Ectodermal cell (in vitro differentiated cells): ENCODE measurements around the gene CSAG2.
"Not testable (repeated sequence)": the region's sequence is repeated elsewhere in the genome, so short reads cannot be mapped to it uniquely, and the experiment has no call there.

Source experiments
- H3K27ac ChIP-seq: 2 replicates; pipeline ENCODE4 v1.7.0; 2013; ENCODE audit warnings: mild to moderate bottlenecking, low read depth, low read length; ENCODE audit not compliant: insufficient read depth, poor library complexity, severe bottlenecking
- H3K27me3 ChIP-seq: 2 replicates; pipeline ENCODE4 v1.7.0; 2013; ENCODE audit warnings: mild to moderate bottlenecking, low read length; ENCODE audit not compliant: insufficient read depth, control insufficient read depth, poor library complexity, severe bottlenecking
- H3K36me3 ChIP-seq: one replicate; pipeline ENCODE4 v1.7.0; 2013; ENCODE audit warnings: low read length; ENCODE audit not compliant: control insufficient read depth, insufficient read depth
- H3K4me1 ChIP-seq: one replicate; pipeline ENCODE4 v1.7.0; 2013; ENCODE audit warnings: low read length; ENCODE audit not compliant: control insufficient read depth, insufficient read depth
- H3K4me3 ChIP-seq: 2 replicates; pipeline ENCODE4 v1.7.0; 2013; ENCODE audit warnings: low read depth, low read length, control low read depth; ENCODE audit not compliant: insufficient read depth
- H3K9me3 ChIP-seq: 2 replicates; pipeline ENCODE4 v1.7.0; 2013; ENCODE audit warnings: mild to moderate bottlenecking, low read length, moderate library complexity; ENCODE audit not compliant: control insufficient read depth
- WGBS, 2 experiments: methylation state at CpG; one replicate each; pipeline ENCODE4 v1.1.7; 2013; ENCODE audit warnings: missing lambda C conversion rate in 2 of 2; 5-methylcytosine and 5-hydroxymethylcytosine counted together

Gene CSAG2

DNA sequence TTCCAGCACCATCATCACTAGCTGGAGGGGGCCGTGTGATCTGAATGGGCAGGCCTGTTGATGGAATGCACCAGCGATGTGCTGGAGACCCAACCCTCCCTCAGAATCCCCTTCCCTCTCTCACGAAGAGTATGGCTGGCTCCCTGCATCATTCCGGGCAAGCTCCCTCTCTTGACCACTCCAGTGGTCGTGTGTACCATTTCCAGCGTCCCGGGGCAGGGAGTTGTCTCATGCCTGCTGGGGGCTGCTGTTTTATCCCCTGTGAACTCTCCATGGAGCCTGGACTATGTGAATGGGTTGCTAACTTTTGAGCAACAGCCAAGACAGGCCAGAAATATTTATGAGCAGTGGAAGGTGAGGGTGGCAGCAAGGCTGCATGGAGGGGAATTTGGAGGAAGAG is 16.3 kb upstream of the CSAG2 start:
- WGBS, 2 experiments, result 65 to 74% methylated on average over 7 of the region's 7 CpGs
- H3K36me3 ChIP-seq, result no peaks in the 10 kb centered on the region
- no peak overlapping the region for H3K27ac ChIP-seq
- no peaks in the 10 kb centered on the region for H3K27me3 ChIP-seq
- no peaks in the 10 kb centered on the region for H3K4me1 ChIP-seq
- H3K4me3 ChIP-seq, result no peak overlapping the region
- no peaks in the 10 kb centered on the region for H3K9me3 ChIP-seq

DNA sequence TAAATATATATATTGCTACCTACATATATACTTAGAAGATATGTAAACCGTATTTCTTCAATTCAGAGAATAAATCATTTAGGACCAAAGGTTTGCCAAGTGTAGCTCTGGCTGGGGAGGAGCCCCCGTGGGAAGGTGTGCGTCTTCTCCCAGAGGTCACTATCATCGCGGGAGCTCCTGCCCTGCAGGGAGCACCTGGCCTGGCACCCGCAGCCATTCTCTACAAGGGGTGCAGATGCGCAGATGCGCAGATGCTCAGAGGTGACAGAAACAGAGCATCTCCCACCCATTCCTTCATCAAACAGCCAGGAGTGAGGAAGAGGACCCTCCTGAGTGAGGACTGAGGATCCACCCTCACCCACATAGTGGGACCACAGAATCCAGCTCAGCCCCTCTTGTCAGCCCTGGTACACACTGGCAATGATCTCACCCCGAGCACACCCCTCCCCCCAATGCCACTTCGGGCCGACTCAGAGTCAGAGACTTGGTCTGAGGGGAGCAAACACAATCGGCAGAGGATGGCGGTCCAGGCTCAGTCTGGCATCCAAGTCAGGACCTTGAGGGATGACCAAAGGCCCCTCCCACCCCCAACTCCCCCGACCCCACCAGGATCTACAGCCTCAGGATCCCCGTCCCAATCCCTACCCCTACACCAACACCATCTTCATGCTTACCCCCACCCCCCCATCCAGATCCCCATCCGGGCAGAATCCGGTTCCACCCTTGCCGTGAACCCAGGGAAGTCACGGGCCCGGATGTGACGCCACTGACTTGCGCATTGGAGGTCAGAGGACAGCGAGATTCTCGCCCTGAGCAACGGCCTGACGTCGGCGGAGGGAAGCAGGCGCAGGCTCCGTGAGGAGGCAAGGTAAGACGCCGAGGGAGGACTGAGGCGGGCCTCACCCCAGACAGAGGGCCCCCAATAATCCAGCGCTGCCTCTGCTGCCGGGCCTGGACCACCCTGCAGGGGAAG is 5.0 kb upstream of the CSAG2 start, which contains the start of gene MAGEA2B:
MAGEA2B (plus strand) TSS at position 814 of the 973 bp plus-strand sequence. CDS start 2,479 bp downstream, outside the sequence.
- no CpG with 5 or more reads among the region's 35 CpGs for WGBS, 2 experiments
- H3K27me3 ChIP-seq, H3K4me3 ChIP-seq, H3K27ac ChIP-seq, H3K36me3 ChIP-seq, H3K4me1 ChIP-seq, H3K9me3 ChIP-seq: not testable (repeated sequence)

DNA sequence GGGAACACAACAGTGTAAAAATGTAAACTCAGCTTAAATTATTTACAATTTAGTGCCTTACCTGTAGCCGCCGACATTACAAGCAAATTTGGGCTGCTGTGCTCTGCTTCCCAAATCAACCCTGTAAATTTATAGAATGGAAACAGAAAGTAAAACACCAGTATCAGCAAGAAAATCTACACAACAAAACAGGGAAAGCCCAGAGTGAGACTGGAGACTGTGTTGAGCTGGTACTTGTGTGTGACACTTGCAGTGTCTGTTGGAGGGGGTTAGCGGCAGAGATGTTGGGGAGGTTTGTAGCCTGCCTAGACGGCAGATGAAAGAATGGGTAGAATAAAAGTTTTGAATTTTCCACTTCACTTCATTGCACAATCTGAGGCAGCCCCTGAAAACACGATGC is 4.1 kb upstream of the CSAG2 start:
- H3K27ac ChIP-seq, H3K9me3 ChIP-seq, H3K4me3 ChIP-seq, H3K27me3 ChIP-seq, H3K36me3 ChIP-seq, H3K4me1 ChIP-seq: not testable (repeated sequence)
- WGBS, 2 experiments, result no CpG with 5 or more reads among the region's 5 CpGs

GRCh38 chrX:152706500-152706899 is 2.6 kb downstream of the CSAG2 start:
- H3K27me3 ChIP-seq, H3K9me3 ChIP-seq, H3K4me1 ChIP-seq, H3K36me3 ChIP-seq, H3K4me3 ChIP-seq, H3K27ac ChIP-seq: not testable (repeated sequence)
- 94 to 96% methylated on average over 4 of the region's 7 CpGs for WGBS, 2 experiments

GRCh38 chrX:152700390-152700789 is 8.7 kb downstream of the CSAG2 start:
- not testable (repeated sequence) for H3K4me1 ChIP-seq, H3K4me3 ChIP-seq, H3K9me3 ChIP-seq, H3K36me3 ChIP-seq, H3K27me3 ChIP-seq, H3K27ac ChIP-seq
- WGBS, 2 experiments, result 94 to 97% methylated on average over 3 to 4 of the region's 5 CpGs

DNA sequence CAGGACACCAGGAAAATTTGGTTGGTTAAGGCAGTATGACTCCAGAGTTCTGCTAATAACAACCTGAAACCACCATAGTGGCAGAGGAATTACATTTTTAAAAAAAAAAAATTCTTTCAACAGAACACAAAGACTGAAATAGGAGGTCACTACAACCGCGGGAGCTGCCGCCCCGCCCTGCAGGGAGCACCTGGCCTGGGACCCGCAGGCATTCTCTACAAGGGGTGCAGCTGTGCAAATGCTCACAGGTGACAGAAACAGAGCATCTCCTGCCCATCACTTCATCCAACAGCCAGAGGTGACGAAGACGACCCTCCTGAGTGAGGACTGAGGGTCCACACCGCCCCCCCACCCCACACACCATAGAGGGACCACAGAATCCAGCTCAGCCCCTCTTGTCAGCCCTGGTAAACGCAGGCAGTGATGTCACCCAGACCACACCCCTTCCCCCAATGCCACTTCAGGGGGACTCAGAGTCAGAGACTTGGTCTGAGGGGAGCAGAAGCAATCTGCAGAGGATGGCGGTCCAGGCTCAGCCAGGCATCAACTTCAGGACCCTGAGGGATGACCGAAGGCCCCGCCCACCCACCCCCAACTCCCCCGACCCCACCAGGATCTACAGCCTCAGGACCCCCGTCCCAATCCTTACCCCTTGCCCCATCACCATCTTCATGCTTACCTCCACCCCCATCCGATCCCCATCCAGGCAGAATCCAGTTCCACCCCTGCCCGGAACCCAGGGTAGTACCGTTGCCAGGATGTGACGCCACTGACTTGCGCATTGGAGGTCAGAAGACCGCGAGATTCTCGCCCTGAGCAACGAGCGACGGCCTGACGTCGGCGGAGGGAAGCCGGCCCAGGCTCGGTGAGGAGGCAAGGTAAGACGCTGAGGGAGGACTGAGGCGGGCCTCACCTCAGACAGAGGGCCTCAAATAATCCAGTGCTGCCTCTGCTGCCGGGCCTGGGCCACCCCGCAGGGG is 10.8 kb downstream of the CSAG2 start, which contains the start of gene MAGEA3:
MAGEA3 (plus strand) TSS at position 843 of the 980 bp plus-strand sequence. CDS start 2,039 bp downstream, outside the sequence.
- no CpG with 5 or more reads among the region's 34 CpGs for WGBS, 2 experiments
- not testable (repeated sequence) for H3K4me3 ChIP-seq, H3K4me1 ChIP-seq, H3K36me3 ChIP-seq, H3K9me3 ChIP-seq, H3K27ac ChIP-seq, H3K27me3 ChIP-seq

DNA sequence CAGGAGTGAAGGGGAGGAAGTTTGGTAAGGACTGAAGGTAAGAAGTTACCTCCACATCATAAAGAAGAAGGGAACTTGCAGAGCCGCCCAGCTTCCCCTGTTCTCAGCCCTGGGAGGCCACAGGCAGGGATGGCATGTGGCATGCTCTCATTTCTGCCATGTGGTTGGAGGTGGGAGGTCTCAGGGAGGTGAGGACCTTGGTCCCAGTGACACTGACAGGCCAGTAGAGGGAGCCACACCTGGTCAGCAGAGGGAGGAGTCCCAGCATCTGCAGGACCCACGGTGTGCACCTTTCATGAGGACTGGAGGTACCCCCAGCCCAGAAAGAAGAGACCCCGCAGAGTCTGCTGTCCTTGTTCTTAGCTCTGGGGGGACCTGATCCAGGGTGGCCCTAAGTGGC is 28.1 kb downstream of the CSAG2 start:
- not testable (repeated sequence) for H3K4me1 ChIP-seq, H3K27me3 ChIP-seq, H3K9me3 ChIP-seq, H3K27ac ChIP-seq, H3K36me3 ChIP-seq, H3K4me3 ChIP-seq
- WGBS, 2 experiments, result no CpG with 5 or more reads among the region's 3 CpGs

- WGBS, 2 experiments, result 100% methylated on average over 2 to 3 of the region's 3 CpGs
- not testable (repeated sequence) for H3K4me1 ChIP-seq, H3K9me3 ChIP-seq, H3K27ac ChIP-seq, H3K4me3 ChIP-seq, H3K36me3 ChIP-seq, H3K27me3 ChIP-seq
These were observed 34.4 kb downstream of the CSAG2 start for GRCh38 chrX:152674652-152675051.

DNA sequence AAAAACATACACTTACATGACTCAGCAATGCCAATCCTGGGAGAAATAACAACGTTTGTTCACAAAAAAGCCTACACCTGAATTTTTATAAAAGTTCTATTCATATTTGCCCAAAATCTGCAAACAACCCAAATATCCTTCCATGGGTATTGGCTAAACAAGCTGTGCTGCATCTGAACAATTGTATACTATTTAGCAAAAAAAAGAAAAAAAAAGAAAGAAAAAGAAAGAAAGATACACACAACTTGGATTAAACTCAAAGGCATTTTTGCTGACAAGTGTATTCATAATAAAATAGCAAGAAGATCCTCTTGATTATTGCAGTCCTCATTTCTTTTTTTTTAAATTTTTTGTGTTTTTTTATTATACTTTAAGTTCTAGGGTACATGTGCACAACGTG is 34.9 kb downstream of the CSAG2 start:
- H3K4me1 ChIP-seq, result no peaks in the 10 kb centered on the region
- no peaks in the 10 kb centered on the region for H3K27me3 ChIP-seq
- H3K4me3 ChIP-seq, result no peak overlapping the region
- no peaks in the 10 kb centered on the region for H3K9me3 ChIP-seq
- H3K36me3 ChIP-seq, result no peaks in the 10 kb centered on the region
- WGBS, 2 experiments, result 89 to 100% methylated on average over 1 of the region's 2 CpGs
- no peak overlapping the region for H3K27ac ChIP-seq

DNA sequence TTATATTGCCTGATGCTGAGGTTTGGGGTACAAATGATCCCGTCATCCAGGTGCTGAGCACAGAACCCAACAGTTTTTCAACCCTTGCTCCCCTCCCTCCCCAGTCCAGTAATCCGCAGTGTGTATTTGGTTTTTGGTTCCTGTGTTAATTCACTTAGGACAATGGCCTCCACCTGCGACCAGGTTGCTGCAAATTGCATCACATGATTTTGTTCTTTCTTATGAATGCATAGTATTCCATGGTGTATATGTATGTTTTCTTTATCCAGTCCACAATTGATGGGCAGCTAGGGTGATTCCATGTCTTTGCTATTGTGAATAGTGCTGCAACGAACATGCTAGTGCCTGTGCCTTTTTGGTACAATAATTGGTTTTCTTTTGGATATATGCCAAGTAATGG is 46.0 kb downstream of the CSAG2 start:
- WGBS, 2 experiments, result 92 to 100% methylated on average over 1 to 3 of the region's 4 CpGs
- H3K9me3 ChIP-seq, result no peaks in the 10 kb centered on the region

More for the DNA sequence above, 46.0 kb downstream of the CSAG2 start:
- Histone ChIP-seq H3K27ac (no peak overlapping the region), H3K4me3 (no peak overlapping the region), H3K4me1 (no peaks in the 10 kb centered on the region), H3K27me3 (no peaks in the 10 kb centered on the region), H3K36me3 (no peaks in the 10 kb centered on the region)
